HG03175 (cell line): ENCODE results near the gene NCOR2.

ENCODE experiments used
- ATAC-seq: cut with Tn5 transposase; IDR thresholded peaks from one replicate; pipeline ENCODE4 v1.9.1; 2021; ENCODE audit warnings: mild to moderate bottlenecking, moderate library complexity; ENCODE audit not compliant: unreplicated experiment

Gene NCOR2

DNA sequence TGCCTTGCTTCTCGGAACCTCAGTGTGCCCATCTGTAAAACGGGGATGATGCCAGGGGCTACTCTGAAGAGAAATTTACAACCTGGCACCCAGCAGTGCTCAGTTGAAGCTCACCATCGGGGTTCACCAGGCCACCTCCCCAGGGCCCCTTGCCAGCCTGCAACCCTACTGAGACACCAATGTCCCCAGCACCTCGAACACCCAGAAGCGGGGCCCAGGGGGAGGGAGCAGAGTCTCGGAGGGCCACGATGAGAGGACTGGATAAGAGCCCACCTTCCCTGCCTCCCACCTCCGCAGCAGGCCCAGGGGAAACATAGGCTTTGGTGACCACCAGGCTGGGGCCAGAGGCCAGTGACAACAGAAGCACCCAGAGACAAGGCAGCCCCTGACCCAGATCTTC is 22.4 kb downstream of the NCOR2 start:
- ATAC-seq, result no peak

DNA sequence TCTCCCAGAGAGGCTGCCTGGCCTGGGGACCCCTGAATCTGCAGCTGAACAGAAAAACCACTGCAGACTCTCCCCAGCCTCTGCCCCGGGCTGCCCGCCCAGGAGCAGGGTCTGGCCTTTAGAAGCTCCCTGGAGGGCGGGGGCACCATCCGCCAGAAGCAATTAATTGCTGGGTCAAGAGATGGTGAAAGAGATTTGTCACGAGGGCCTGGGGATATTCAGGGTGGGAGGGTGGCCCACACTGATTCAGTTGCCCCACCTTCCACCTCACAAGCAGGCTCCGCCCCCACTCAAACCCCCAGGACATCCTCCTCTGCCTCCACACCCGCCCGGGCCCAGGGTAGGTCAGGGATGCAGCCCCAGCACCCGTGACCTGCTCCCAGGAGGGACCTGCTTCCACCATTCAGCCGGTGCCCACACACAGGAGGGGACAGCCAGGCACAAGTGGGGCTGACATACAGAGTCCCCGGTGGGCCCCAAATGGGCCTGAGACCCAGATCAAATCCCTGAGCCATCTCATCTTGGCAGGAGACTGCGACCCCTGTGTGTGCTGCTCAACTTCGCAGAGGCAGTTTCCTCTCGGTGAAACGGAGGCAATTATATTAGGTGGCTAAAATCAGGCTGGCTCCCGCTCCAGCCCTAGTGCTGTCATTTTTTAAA is 23.0 kb downstream of the NCOR2 start:
- no peak for ATAC-seq

- no peak for ATAC-seq
Measured at GRCh38 chr12:124543590-124544310, 23.7 kb downstream of the NCOR2 start.

GRCh38 chr12:124543052-124543589 is 24.3 kb downstream of the NCOR2 start:
- ATAC-seq, result no peak

DNA sequence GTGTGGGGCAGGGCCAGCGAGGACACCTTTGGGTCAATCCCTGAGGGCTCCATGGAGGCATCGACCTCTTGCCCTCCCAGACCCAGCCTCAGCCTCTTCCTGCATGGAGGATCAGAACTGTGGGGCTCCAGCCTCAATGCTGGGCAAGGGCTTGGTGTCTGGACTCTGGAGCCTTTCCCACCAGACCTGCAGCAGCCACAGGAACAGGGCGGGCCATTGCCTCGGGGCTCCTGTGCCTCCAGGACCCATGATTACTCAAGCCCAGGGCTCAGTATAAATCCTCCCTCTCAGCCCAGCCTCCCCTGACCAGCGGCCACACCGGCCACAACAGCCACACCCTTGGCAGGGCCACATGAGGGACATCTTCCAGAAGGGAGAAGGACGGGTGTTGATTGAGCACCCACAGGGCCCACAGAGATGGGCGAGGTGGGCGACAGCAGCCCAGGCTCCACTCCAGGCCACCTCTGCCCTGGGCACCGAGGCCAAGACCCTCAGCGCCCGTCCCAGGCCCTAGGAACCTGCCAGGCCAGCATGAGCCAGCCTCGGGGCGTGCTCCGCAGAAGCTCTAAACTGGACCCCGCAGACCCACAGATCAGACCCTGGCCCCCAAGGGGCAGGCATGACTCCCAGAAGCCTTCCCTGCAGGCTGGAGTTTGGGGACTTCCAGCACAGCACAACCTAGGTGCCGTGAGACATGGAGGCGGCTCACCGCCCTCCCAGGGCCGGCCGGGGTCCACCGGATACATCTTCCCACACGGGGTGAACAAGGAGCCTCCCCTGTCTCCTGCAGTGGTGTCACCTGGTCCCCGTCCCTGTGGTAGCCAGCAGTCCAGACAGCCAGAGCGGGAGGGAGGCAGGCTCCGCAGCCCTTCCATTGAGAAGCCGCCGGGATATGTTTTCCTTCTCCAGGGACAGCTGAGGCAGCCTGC is 25.1 kb downstream of the NCOR2 start:
- ATAC-seq, result no peak

GRCh38 chr12:124541322-124541721 is 26.1 kb downstream of the NCOR2 start:
- no peak for ATAC-seq

DNA sequence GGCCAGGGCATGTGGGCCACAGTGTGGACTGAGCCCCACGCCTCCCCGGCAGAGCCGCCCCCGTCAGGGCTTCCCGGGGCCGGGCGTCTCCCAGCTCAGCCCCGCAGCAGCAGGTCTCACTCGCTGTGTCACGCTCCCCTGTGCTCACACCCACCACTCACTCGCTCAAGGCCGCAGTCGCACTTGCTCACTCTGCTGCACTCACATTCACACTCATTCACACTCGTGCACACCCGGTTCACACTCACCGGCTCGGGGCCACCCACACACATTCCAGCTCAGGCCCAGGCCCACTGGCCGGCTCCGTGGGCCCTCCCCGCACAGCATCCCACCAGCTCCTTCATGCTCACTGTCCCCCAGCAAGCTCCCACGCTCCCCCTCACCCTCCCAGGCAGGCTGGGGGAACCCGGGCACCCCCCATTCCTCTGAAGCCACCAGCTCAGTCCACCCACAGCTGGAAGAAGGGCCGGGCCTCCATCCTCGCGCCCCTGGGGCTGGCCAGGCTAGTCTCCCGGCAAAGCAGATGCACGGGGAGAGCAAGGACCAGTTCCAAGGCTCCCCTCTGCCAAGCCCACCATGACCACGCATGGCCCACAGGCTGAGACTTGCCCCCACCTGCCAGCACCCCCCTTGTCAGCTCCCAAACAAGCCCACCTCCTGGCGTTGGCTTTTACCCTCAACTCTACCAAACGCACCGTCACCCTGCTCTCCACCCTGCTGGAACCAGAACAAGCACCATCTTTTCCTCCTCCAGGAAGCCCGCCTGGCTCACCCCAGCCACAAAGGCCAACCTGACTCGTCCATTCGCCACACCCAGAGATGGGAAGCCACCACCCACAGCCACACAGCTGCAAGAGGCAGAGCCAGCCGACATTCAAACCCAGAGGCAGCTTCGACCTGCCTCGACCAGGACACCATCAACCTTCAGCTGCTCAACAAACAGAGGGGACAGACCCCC is 28.0 kb downstream of the NCOR2 start:
- ATAC-seq, result no peak

- no peak for ATAC-seq
Measured at GRCh38 chr12:124538194-124539082, 29.0 kb downstream of the NCOR2 start.

DNA sequence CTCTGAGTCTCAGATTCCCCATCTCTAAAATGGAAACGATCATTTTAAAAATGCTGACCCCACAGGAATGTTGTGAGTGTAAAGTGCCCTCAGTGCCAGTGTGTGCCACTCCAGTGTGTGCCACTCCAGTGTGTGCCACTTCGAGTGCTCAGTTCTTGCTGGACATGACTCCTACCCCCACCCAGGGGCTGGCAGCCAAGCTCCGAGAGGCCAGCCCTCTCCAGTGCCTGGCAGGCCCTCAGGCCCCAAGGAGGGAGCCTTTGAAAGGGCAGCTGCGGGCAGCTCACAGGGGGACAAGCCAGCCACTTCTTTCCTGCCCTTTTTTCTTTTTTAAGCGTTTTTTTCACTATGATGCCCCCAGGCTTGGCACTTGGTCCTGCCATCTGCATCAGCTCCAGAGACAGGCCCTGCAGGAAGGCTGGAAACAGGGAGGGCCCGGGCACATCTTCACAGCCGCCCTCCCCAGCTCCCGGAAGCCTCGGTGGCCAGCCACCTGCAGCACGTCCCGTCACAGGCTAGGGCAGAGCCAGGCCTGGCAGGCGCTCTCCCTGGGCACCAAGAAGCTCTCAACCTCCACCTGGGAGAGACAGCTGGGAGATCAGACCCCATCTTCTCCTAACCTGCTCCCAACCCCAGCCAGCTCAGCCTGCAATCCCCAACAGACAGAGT is 29.8 kb downstream of the NCOR2 start:
- ATAC-seq, result no peak

- ATAC-seq, result no peak
Measured at GRCh38 chr12:124536641-124537040, 30.8 kb downstream of the NCOR2 start.

DNA sequence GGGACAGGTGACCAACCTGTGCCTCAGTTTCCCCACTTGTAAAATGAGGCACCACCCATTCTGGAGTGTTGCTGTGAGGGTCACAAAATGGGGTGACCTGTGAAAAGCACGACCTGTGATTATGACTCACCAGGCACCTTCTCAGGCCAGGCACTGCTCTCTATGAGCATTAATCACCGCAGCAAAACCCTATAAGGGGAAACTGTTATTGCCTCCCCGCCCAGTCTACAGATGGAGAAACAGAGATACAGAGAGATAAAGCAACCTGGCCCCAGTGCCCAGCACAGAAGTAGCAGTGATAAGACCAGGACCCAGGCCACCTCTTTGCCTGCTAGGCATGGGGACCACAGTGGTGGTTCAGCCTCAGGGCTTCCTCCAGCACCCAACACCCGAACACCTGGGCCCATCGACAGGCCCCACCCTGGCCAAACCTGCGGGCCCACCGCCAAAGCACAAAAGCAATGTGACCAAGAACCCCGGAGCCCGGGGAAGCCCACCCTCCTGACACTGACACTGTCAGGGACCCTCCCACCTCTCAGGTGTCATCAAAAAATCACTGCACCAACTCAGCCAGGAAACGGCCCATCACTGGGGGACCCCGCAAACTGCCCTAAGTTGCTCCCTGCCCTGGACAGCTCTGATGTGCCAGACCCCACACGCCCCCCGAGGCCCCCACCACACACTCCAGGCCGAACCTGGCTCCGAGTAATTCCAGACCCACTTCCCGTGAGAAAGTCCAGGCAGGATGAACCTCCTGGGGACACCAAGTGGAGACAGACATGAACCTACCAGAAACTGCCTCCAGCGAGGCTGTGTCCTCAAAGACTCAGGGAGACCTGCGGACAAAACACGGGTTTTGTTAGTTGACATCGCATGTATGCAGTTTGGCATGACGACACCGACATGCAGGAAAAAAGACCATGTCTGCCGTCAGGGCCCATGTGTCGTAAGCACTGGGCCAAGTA is 32.4 kb downstream of the NCOR2 start:
- ATAC-seq, result no peak

DNA sequence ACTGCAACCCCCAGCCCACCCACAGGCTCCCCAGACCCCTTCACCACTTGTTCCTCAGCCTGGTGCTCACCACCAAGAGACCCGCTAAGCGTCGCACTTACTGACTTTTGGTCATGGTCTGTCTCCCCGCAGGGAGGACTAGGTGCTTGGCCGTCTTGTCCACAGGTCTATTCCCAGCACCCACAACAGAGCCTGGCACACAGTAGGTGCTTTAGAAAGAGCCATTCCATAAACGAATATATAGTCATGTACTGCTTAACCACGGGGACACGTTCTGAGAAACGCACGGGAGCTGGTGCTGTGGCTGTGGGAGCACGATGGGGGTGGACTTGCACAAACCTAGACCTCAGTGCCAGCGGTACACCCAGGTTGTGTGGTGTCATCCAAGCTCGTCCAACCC is 34.0 kb downstream of the NCOR2 start:
- no peak for ATAC-seq

DNA sequence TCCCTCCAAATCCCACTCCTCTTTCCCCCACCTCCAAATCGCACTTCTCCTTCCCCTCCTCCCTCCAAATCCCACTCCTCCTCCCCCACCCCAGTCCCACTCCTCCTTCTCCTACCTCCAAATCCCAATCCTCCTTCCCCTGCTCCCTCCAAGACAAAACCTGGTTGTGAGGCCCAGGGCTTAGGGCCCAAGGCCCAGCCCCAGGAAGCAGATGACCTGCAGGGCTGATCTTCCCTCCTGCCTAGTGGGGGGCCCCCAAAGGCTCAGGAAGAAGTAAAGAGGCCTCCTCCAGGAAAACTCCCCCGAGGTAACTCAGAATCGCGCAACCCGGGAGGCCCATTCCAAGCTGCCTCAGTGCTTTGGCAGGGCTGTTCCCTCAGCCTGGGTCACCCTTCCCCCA is 34.4 kb downstream of the NCOR2 start:
- no peak for ATAC-seq

- ATAC-seq, result no peak
Measured at GRCh38 chr12:124532331-124532750, 35.1 kb downstream of the NCOR2 start.

DNA sequence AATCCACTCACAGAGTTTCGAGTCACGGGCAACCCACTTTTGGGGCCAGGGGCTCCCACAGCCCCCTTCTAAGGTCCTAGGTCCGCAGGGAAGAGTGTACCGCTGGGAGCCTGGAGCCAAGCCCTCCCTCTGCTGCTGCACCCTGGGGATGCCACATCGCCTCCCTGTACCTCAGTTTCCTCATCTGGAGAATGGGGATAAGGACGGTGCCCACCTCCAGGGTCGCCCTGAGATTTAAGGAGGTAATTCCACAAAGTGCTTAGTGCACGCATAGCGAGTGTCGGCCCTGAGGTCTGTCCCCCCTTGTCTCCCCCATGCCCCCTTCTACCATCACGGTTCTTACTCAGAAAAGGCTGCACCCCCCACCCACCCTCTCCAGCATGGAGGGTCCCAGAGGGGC is 35.5 kb downstream of the NCOR2 start:
- ATAC-seq, result no peak

DNA sequence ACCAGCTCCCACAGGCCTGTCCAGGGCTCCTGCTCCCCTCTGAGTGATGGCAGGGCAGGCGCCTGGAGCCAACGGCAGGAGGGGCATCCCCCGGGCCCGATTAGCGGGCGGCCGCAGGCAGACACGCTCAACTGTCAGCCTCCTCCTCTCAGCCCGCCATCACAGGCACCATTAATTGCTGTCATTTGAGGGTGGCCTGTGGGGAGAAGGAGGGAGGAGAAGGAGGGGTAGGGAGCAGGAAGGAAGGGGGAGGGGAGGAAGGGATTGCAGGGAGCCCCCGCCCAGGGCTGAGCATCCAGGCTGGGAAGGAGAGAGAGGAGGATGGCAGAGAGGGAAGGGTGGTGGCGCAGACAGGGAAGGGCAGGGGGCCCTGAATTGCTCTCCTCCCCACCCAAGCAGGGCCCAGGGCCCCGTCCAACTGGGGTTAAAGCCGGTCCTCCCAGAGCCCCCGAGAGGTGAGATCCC is 36.1 kb downstream of the NCOR2 start:
- ATAC-seq, result no peak

- no peak for ATAC-seq
Measured at GRCh38 chr12:124530637-124531263, 36.7 kb downstream of the NCOR2 start.
